Nephron (organoid): ENCODE measurements around the gene CKAP4.
"Not testable (repeated sequence)": the region's sequence is repeated elsewhere in the genome, so short reads cannot be mapped to it uniquely, and the experiment has no call there.

ENCODE experiments used
- H3K27ac Mint-ChIP-seq, 3 experiments: 2 replicates each; pipeline ENCODE4 v1.8.0; 2020; ENCODE audit warnings: mixed read lengths in 3 of 3, mild to moderate bottlenecking in 2 of 3, moderate library complexity in 1 of 3
- H3K27me3 Mint-ChIP-seq: 2 replicates; pipeline ENCODE4 v1.8.0; 2021; ENCODE audit warnings: low read depth, mild to moderate bottlenecking, moderate library complexity, mixed read lengths
- H3K36me3 Mint-ChIP-seq: 2 replicates; pipeline ENCODE4 v1.8.0; 2020; ENCODE audit warnings: low read depth, mixed read lengths
- H3K4me1 Mint-ChIP-seq: 2 replicates; pipeline ENCODE4 v1.8.0; 2020; ENCODE audit warnings: mixed read lengths
- H3K4me3 Mint-ChIP-seq, 3 experiments: 2 replicates each; pipeline ENCODE4 v1.8.0; 2020; ENCODE audit warnings: mild to moderate bottlenecking in 3 of 3, mixed read lengths in 3 of 3, moderate library complexity in 2 of 3
- H3K9me3 Mint-ChIP-seq: 2 replicates; pipeline ENCODE4 v1.8.0; 2020; ENCODE audit warnings: mixed read lengths
- TF ChIP-seq, protein P1 (sequence below), 3 experiments: fragments of 200-600 bp; sonication (generic); IDR thresholded peaks; one replicate each; pipeline ENCODE4 v1.5.0; 2021; ENCODE audit warnings: antibody characterized with exemption in 3 of 3; ENCODE audit not compliant: unreplicated experiment in 3 of 3

The CKAP4 gene

GRCh38 chr12:106290666-106291065 is 42.8 kb upstream of the CKAP4 start:
- TF ChIP-seq, protein P1, sequence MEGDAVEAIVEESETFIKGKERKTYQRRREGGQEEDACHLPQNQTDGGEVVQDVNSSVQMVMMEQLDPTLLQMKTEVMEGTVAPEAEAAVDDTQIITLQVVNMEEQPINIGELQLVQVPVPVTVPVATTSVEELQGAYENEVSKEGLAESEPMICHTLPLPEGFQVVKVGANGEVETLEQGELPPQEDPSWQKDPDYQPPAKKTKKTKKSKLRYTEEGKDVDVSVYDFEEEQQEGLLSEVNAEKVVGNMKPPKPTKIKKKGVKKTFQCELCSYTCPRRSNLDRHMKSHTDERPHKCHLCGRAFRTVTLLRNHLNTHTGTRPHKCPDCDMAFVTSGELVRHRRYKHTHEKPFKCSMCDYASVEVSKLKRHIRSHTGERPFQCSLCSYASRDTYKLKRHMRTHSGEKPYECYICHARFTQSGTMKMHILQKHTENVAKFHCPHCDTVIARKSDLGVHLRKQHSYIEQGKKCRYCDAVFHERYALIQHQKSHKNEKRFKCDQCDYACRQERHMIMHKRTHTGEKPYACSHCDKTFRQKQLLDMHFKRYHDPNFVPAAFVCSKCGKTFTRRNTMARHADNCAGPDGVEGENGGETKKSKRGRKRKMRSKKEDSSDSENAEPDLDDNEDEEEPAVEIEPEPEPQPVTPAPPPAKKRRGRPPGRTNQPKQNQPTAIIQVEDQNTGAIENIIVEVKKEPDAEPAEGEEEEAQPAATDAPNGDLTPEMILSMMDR (IDR thresholded peaks at IDR 0.05; ENCODE audit: unreplicated experiment in 3 of 3), result no peak
- Mint-ChIP-seq H3K4me1 (no peaks in the 10 kb centered on the region), H3K36me3 (no peaks in the 10 kb centered on the region), H3K9me3 (no peaks in the 10 kb centered on the region), H3K4me3 (no peak overlapping the region), H3K27me3 (no peaks in the 10 kb centered on the region), H3K27ac (no peak overlapping the region)

- H3K4me1 Mint-ChIP-seq, result no peaks in the 10 kb centered on the region
- no peaks in the 10 kb centered on the region for H3K9me3 Mint-ChIP-seq
- no peak overlapping the region for H3K4me3 Mint-ChIP-seq
- H3K27ac Mint-ChIP-seq, result no peak overlapping the region
- H3K27me3 Mint-ChIP-seq, result no peaks in the 10 kb centered on the region
- H3K36me3 Mint-ChIP-seq, result no peaks in the 10 kb centered on the region
- TF ChIP-seq, protein P1 (IDR thresholded peaks at IDR 0.05; ENCODE audit: unreplicated experiment in 3 of 3), result no peak
Measured at GRCh38 chr12:106289196-106289681, 41.4 kb upstream of the CKAP4 start.

- no peaks in the 10 kb centered on the region for H3K36me3 Mint-ChIP-seq
- TF ChIP-seq, protein P1 (IDR thresholded peaks at IDR 0.05; ENCODE audit: unreplicated experiment in 3 of 3), result no peak
- no peak overlapping the region for H3K27ac Mint-ChIP-seq
Measured at GRCh38 chr12:106288494-106289195, 40.8 kb upstream of the CKAP4 start.

DNA sequence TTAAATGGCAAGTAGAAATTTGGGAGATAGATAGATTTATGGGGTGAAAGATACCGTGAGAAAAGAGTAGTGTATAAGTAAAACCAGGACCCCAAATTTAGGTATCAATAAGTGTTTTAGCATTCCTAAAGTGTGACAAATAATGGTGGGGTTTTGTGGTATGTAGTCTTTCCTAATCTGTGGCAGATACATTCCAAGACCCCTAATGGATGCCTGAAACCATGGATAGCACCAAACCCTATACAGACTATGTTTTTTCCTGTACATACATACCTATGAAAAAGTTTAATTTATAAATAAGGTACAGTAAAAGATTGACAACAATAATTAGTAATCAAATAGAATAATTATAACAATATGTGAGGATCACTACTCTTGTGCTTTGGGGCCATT is 40.3 kb upstream of the CKAP4 start:
- TF ChIP-seq, protein P1 (IDR thresholded peaks at IDR 0.05; ENCODE audit: unreplicated experiment in 3 of 3), result no peak
- Mint-ChIP-seq H3K27ac (no peak overlapping the region), H3K4me3 (no peak overlapping the region), H3K9me3 (peaks cover 1% of the 10 kb centered on the region), H3K4me1 (no peaks in the 10 kb centered on the region), H3K27me3 (no peaks in the 10 kb centered on the region), H3K36me3 (no peaks in the 10 kb centered on the region)

More at GRCh38 chr12:106288494-106289195, 40.8 kb upstream of the CKAP4 start:
- Mint-ChIP-seq H3K4me3 (no peak overlapping the region), H3K9me3 (no peaks in the 10 kb centered on the region), H3K27me3 (no peaks in the 10 kb centered on the region), H3K4me1 (no peaks in the 10 kb centered on the region)

DNA sequence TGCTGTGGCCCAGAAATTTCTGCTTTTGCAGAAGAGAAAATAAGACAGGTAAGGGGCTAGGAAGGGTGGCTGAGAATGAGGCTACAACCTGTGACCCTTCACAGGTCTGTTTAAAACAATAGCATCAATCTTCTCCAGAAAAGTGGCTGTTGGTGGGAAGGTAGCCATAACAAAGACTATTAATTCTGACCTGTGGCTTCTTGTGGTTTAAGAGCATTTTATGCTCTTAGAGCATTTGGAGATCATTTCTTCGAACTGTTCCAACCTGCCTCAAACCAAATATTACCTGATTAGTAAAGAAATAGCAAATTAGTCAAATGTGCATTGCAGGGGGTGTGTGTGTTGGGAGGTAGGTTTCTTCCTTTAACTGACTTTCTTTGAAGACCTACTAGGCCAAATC is 39.5 kb upstream of the CKAP4 start:
- no peak overlapping the region for H3K27ac Mint-ChIP-seq
- no peaks in the 10 kb centered on the region for H3K4me1 Mint-ChIP-seq
- TF ChIP-seq, protein P1 (IDR thresholded peaks at IDR 0.05; ENCODE audit: unreplicated experiment in 3 of 3), result no peak
- H3K9me3 Mint-ChIP-seq, result peaks cover 5% of the 10 kb centered on the region
- H3K36me3 Mint-ChIP-seq, result no peaks in the 10 kb centered on the region
- no peak overlapping the region for H3K4me3 Mint-ChIP-seq
- H3K27me3 Mint-ChIP-seq, result no peaks in the 10 kb centered on the region

GRCh38 chr12:106286576-106287162 is 38.8 kb upstream of the CKAP4 start:
- H3K9me3 Mint-ChIP-seq, H3K4me1 Mint-ChIP-seq, H3K27me3 Mint-ChIP-seq, H3K27ac Mint-ChIP-seq, H3K4me3 Mint-ChIP-seq, H3K36me3 Mint-ChIP-seq: not testable (repeated sequence)
